ENCODE results near the gene MAP4K1.

MAP4K1 gene

DNA sequence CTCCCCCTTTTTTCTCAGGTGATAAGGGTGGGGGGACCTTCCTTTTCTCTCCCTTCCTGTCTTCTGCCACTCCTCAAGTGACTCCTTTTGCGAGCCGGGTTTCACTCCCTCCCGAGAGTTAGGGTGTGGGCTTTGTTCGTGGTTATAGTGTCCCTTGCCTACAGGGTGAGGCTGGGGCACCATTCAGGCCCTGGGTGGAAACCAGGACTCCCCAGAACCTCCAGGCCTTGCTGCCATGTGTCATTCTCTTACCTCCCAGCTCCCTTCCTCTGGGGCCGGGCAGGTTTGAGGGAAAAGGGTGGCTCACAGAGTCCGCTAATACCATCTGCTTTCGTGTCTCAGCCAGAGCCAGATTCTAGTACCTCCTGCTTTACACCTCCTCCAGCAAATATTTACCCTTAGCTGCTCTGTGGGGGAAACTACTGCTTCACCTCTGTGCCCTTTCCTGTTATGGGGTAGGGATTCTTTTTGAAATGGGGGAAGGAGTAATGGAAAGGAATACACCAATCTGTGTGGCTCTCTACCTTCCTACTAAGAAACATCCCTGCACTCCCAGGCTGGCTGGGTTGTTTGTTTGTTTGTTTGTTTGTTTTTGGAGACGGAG, 32.5 kb upstream of the MAP4K1 start:
- WGBS, 2 experiments (ENCODE audit: insufficient coverage in 2 of 2) = 50 to 100% methylated on average over 1 to 2 of the region's 8 CpGs
- Histone ChIP-seq H3K36me3 (ENCODE audit: control insufficient read depth, insufficient read depth, low read length) (peaks cover 30% of the 10 kb centered on the region), H3K4me1 (ENCODE audit: control insufficient read depth, insufficient read depth, low read length, poor library complexity, severe bottlenecking) (peaks cover 47% of the 10 kb centered on the region), H3K27ac (ENCODE audit: low read depth, low read length, severe bottlenecking) (peak overlapping the region; percentile 41), H3K9me3 (ENCODE audit: control insufficient read depth, low read length) (no peaks in the 10 kb centered on the region), H3K4me3 (ENCODE audit: extremely low read depth, insufficient read depth, low read length, poor library complexity, severe bottlenecking) (peak overlapping the region; percentile 100)

DNA sequence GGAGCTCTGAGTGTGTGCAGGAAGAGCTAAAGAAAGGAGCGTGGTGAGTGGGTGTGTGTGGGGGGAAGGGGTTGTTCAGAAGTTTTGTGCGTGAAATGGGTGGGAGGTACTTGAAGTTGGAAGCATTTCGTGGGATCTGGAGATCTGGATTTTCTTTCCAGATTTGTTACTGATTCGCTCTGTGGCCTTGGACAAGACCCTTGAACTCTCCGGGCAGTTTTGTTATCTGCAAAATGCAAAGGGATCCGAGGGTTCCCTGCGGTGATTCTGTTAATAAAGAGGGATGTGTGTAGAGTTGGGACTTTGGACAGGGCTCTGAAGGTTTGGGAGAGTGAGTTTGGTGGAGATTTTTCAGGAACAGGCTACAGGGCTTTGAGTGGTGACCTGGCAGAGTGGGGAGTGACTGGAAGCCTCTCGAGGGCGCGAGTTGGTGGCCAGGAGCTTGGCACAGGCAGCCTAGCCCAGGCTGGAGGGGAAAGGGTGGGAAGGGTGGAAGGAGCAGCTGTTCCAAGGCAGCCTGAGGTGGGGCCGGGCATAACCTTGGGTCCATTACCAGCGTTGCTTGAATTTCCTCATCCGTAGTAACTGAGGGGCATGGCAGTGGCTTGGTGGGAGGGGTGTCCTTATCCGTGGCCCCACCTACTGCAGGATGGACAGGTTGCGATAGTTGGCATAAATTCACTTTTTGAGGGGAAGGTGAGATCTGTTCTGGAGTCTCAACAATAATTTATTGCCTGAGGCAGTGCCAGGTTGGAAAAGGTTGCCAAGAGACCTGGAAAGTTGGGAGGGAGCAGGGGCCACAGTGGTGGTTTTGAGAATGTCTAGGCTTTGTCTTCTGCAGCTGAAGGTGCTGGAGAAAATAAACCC, 31.8 kb upstream of the MAP4K1 start:
- Histone ChIP-seq H3K9me3 (ENCODE audit: control insufficient read depth, low read length) (no peaks in the 10 kb centered on the region), H3K4me3 (ENCODE audit: extremely low read depth, insufficient read depth, low read length, poor library complexity, severe bottlenecking) (peak overlapping the region; percentile 100), H3K27ac (ENCODE audit: low read depth, low read length, severe bottlenecking) (peak overlapping the region; percentile 71), H3K36me3 (ENCODE audit: control insufficient read depth, insufficient read depth, low read length) (peaks cover 22% of the 10 kb centered on the region), H3K4me1 (ENCODE audit: control insufficient read depth, insufficient read depth, low read length, poor library complexity, severe bottlenecking) (peaks cover 40% of the 10 kb centered on the region)
- 13 to 19% methylated on average over 13 to 15 of the region's 15 CpGs for WGBS, 2 experiments (ENCODE audit: insufficient coverage in 2 of 2)

DNA sequence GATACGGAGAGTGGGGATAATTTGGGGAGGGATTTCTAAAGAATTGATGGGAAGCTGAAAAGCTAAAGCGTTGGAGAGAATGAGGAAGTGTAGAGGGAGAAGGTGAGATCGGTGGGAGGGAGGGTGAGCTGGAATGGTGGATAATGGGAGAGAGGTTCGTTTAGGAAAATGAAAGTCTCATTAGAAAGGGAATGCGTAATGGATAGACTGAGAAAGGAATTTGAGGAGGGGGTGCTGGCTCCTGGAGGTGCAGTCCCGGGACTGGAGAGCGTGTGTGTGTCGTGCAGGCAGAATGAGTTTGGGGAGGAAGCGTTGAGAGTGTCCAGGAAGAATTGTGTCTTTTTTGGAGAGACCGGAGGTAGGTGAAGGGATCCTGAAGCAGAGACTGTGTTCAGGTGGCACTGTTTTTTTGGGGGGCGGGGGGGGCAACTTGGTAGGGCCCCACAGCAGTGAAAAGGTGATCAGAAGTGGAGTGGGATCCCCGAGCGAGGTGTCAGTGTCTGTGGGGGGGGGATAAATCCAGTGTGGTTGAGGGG, 31.1 kb upstream of the MAP4K1 start:
- Histone ChIP-seq H3K4me3 (ENCODE audit: extremely low read depth, insufficient read depth, low read length, poor library complexity, severe bottlenecking) (peak overlapping the region; percentile 100), H3K27ac (ENCODE audit: low read depth, low read length, severe bottlenecking) (peak overlapping the region; percentile 74), H3K36me3 (ENCODE audit: control insufficient read depth, insufficient read depth, low read length) (peaks cover 18% of the 10 kb centered on the region), H3K9me3 (ENCODE audit: control insufficient read depth, low read length) (no peaks in the 10 kb centered on the region), H3K4me1 (ENCODE audit: control insufficient read depth, insufficient read depth, low read length, poor library complexity, severe bottlenecking) (peaks cover 35% of the 10 kb centered on the region)
- 0 to 1% methylated on average over 11 to 12 of the region's 13 CpGs for WGBS, 2 experiments (ENCODE audit: insufficient coverage in 2 of 2)

DNA sequence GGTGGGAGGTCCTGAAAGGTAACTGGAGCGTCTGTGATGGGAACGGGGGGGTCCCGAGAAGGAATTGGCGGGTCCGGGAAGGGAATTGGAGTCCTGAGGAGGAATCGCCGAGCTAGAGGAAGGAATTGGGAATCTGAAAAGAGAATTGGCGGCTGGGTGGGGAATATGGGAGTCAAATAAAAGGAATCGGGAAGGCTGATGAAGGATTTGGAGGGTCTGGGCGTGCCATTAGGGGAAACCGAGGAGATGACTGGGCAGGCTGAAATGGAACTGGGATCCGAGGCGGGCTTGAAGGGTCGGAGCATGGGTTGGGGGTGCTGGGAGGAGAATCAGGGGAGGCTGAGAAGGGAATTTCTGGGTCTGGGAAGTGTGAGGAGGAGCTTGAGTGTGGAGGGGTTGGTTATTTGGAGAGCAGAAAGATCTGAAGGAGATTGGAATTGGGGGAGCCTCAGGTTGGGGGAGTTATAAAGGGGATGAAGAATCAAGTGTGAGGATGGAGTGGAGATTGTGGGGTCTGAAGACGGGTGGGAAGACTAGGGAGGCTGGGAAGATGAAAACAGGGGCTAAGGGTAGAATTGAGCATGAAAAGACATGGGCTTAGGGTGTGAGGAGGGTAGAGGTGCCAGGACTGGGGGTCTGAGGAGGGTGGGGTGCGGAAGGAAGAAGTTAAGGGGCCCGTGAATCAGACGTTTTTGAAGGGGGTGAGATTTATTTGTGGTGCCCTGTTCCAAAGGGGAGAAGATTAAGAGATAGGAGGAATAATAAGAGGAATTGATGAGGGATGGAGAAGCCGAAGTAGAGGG, 30.4 kb upstream of the MAP4K1 start:
- 1% methylated on average over 16 to 19 of the region's 19 CpGs for WGBS, 2 experiments (ENCODE audit: insufficient coverage in 2 of 2)
- Histone ChIP-seq H3K36me3 (ENCODE audit: control insufficient read depth, insufficient read depth, low read length) (peaks cover 11% of the 10 kb centered on the region), H3K9me3 (ENCODE audit: control insufficient read depth, low read length) (no peaks in the 10 kb centered on the region), H3K4me3 (ENCODE audit: extremely low read depth, insufficient read depth, low read length, poor library complexity, severe bottlenecking) (peak overlapping the region; percentile 100), H3K27ac (ENCODE audit: low read depth, low read length, severe bottlenecking) (peak overlapping the region; percentile 74), H3K4me1 (ENCODE audit: control insufficient read depth, insufficient read depth, low read length, poor library complexity, severe bottlenecking) (peaks cover 28% of the 10 kb centered on the region)

DNA sequence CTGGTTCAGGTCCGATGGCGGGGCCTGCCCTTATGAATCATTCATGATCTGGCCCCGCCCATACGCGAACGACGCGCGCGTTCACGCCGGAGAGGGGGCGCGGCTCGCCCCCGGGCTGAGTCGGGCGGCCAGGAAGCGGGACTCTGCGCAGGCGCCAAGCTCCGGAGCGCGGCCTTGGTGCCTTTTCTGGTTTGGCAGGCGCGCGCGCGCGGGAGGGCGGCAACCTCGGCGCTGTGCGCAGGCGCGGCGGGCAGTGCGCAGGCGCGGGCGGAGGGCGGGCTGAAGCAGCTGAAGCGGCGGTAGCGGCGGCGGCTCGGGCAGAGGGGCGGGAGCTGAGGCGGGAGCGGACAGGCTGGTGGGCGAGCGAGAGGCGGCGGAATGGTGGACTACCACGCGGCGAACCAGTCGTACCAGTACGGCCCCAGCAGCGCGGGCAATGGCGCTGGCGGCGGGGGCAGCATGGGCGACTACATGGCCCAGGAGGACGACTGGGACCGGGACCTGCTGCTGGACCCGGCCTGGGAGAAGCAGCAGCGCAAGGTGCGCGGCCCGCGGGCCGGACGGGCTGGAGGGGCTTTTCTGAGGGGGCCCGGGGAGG, 29.7 kb upstream of the MAP4K1 start, which contains the start of gene ACTN4:
TSS of gene ACTN4 (plus strand) at position 282 of the 598 bp plus-strand sequence. CDS start at position 379, 97 bp downstream.
- H3K36me3 ChIP-seq (ENCODE audit: control insufficient read depth, insufficient read depth, low read length) = peaks cover 8% of the 10 kb centered on the region
- peak within 1 kb of the TSS; percentile 74 for H3K27ac ChIP-seq (ENCODE audit: low read depth, low read length, severe bottlenecking)
- H3K4me3 ChIP-seq (ENCODE audit: extremely low read depth, insufficient read depth, low read length, poor library complexity, severe bottlenecking) = peak within 1 kb of the TSS; percentile 100
- WGBS, 2 experiments (ENCODE audit: insufficient coverage in 2 of 2) = 0 to 1% methylated on average over 46 to 63 of the region's 77 CpGs
- H3K4me1 ChIP-seq (ENCODE audit: control insufficient read depth, insufficient read depth, low read length, poor library complexity, severe bottlenecking) = peaks cover 26% of the 10 kb centered on the region
- H3K9me3 ChIP-seq (ENCODE audit: control insufficient read depth, low read length) = no peaks in the 10 kb centered on the region

DNA sequence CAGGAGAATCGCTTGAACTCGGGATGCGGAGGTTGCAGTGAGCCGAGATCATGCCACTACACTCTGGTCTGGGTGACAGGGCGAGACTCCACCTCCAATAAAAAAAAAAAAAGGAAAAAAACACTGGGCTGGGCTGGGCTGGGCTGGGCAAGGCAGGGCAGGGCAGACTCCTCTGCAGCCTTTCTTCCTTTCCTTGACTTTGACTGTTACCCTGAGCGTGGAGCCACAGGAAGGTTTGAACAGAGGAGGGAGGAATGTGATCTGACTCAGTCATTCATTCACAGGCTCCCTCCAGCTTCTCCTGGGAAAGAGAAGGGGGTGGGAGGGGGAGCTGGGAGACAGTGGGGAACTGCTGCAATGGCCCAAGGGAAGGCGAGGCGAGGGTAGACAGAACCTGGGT, 27.0 kb upstream of the MAP4K1 start:
- Histone ChIP-seq H3K4me1 (ENCODE audit: control insufficient read depth, insufficient read depth, low read length, poor library complexity, severe bottlenecking) (peaks cover 2% of the 10 kb centered on the region), H3K9me3 (ENCODE audit: control insufficient read depth, low read length) (no peaks in the 10 kb centered on the region), H3K4me3 (ENCODE audit: extremely low read depth, insufficient read depth, low read length, poor library complexity, severe bottlenecking) (no peak overlapping the region), H3K27ac (ENCODE audit: low read depth, low read length, severe bottlenecking) (no peak overlapping the region), H3K36me3 (ENCODE audit: control insufficient read depth, insufficient read depth, low read length) (peaks cover 6% of the 10 kb centered on the region)
- 75 to 100% methylated on average over 5 to 7 of the region's 8 CpGs for WGBS, 2 experiments (ENCODE audit: insufficient coverage in 2 of 2)

DNA sequence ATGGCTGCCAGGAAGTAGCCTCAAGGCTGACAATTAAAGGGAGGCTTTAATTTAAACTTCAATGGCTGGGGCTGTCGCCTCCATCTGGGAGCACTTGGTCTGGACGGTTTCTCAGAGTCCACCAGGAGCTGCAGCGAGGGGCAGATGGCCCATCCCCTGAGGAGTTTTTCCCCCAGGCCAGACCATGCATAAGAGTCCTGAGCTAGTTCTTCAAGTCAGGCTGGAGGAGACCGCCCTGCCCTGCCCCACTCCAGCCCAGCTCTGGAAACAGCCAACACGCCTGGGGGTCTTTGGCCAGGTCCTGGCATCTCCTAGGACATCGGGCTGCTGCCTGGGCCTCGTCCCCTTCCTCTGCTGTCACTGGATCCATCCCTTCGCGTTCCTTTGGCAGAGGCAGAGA, 24.4 kb upstream of the MAP4K1 start:
- Histone ChIP-seq H3K9me3 (ENCODE audit: control insufficient read depth, low read length) (no peaks in the 10 kb centered on the region), H3K36me3 (ENCODE audit: control insufficient read depth, insufficient read depth, low read length) (peaks cover 8% of the 10 kb centered on the region), H3K4me3 (ENCODE audit: extremely low read depth, insufficient read depth, low read length, poor library complexity, severe bottlenecking) (no peak overlapping the region), H3K4me1 (ENCODE audit: control insufficient read depth, insufficient read depth, low read length, poor library complexity, severe bottlenecking) (peaks cover 2% of the 10 kb centered on the region), H3K27ac (ENCODE audit: low read depth, low read length, severe bottlenecking) (no peak overlapping the region)
- whole genome bisulfite sequencing, 2 experiments (ENCODE audit: insufficient coverage in 2 of 2) = 85 to 95% methylated on average over 7 of the region's 9 CpGs

DNA sequence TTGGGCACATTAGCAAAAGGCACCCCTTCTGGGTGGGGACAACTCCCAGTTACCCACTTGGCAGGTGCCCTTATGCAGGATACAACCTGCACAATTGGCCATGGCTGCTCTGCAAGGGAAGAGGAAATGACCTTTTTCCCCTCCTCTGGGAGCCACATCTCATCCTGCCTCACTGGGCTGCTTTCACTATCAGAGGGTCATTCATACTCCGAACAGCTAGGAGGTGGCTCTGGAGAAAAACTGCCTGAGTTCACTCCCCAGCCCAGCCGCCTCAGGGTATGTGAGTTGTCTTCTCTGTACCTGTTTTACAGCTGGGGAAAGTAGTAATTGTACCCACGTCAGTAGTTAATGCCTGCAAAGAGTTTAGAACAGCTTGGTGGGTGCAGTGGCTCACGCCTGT, 22.6 kb upstream of the MAP4K1 start:
- Histone ChIP-seq H3K36me3 (ENCODE audit: control insufficient read depth, insufficient read depth, low read length) (peaks cover 21% of the 10 kb centered on the region), H3K4me3 (ENCODE audit: extremely low read depth, insufficient read depth, low read length, poor library complexity, severe bottlenecking) (no peak overlapping the region), H3K27ac (ENCODE audit: low read depth, low read length, severe bottlenecking) (no peak overlapping the region), H3K4me1 (ENCODE audit: control insufficient read depth, insufficient read depth, low read length, poor library complexity, severe bottlenecking) (peaks cover 2% of the 10 kb centered on the region), H3K9me3 (ENCODE audit: control insufficient read depth, low read length) (no peaks in the 10 kb centered on the region)
- WGBS, 2 experiments (ENCODE audit: insufficient coverage in 2 of 2) = 83 to 88% methylated on average over 2 to 3 of the region's 4 CpGs

DNA sequence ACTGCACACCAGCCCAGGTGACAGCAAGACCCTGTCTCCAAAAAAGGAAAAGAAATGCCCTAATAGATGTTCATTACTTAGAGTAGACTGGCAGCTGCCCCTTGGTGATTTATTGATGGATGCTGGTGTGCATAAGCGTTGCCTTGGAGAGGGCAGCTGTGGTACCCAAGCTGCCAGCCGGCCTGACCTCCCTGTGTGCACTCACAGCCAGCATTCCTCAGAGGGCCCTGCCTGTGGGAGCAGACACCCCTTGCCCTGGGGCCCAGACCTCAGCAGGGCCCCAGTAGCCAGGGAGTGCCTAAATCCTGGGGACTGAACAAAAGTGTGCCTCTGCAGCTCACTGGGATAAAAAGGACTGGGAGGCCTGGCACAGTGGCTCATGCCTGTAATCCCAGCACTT, 21.9 kb upstream of the MAP4K1 start:
- peaks cover 28% of the 10 kb centered on the region for H3K36me3 ChIP-seq (ENCODE audit: control insufficient read depth, insufficient read depth, low read length)
- peaks cover 2% of the 10 kb centered on the region for H3K4me1 ChIP-seq (ENCODE audit: control insufficient read depth, insufficient read depth, low read length, poor library complexity, severe bottlenecking)
- no peak overlapping the region for H3K4me3 ChIP-seq (ENCODE audit: extremely low read depth, insufficient read depth, low read length, poor library complexity, severe bottlenecking)
- no peaks in the 10 kb centered on the region for H3K9me3 ChIP-seq (ENCODE audit: control insufficient read depth, low read length)
- no peak overlapping the region for H3K27ac ChIP-seq (ENCODE audit: low read depth, low read length, severe bottlenecking)
- WGBS, 2 experiments (ENCODE audit: insufficient coverage in 2 of 2) = 94 to 100% methylated on average over 1 to 2 of the region's 2 CpGs

DNA sequence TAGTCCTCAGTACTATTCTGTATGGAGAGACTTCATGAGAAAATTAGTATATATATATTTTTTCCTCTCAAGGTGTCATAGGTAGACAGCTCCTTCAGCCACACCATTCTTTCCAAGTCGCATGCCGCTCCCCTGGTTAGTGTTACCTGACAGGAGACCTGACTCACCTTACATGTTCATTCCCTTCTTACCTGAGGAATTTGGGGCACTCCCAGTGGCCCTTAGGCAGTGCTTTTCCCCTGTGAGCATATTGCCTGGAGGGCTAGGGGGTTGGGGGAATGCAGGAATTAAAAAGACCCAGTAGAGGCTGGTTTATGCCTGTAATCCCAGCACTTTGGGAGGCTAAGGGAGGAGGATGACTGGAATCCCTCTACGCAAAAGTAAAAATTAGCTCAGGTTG, 20.7 kb upstream of the MAP4K1 start:
- whole genome bisulfite sequencing, 2 experiments (ENCODE audit: insufficient coverage in 2 of 2) = 100% methylated on average over 1 to 3 of the region's 3 CpGs
- Histone ChIP-seq H3K9me3 (ENCODE audit: control insufficient read depth, low read length) (no peaks in the 10 kb centered on the region), H3K27ac (ENCODE audit: low read depth, low read length, severe bottlenecking) (no peak overlapping the region)

More for the DNA sequence above, 20.7 kb upstream of the MAP4K1 start:
- Histone ChIP-seq H3K4me3 (ENCODE audit: extremely low read depth, insufficient read depth, low read length, poor library complexity, severe bottlenecking) (no peak overlapping the region), H3K4me1 (ENCODE audit: control insufficient read depth, insufficient read depth, low read length, poor library complexity, severe bottlenecking) (no peaks in the 10 kb centered on the region), H3K36me3 (ENCODE audit: control insufficient read depth, insufficient read depth, low read length) (peaks cover 28% of the 10 kb centered on the region)
